ENCODE measurements around the gene CACNA1D. TPM values are rescaled to one million over a fixed set of nuclear protein-coding genes. Genes with fewer than 3 reads are reported as not detected.

Gene CACNA1D
- total RNA-seq, 1 experiment from 2014 or later: 1.1 TPM

DNA sequence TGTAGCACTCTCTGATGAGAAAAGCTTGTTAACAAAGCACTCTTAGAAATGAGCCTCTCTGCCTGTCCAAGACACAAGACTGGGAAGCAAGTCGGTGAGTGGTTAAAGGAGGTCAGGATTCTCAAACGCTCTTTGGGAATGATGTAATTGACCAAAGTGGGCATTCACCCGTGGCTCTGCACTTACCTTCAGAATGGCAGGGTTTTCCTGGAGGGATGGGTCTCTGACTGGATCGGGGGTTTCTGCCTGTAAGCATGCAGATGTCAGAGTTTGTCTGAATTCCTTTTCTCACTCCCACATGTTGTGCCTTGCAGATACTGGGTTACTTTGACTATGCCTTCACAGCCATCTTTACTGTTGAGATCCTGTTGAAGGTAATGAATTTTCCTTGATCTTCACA is 245.6 kb downstream of the CACNA1D start:
- Histone ChIP-seq H2AFZ (ENCODE audit: low read depth, low read length, poor library complexity, severe bottlenecking) (no peak overlapping the region), H4K20me1 (ENCODE audit: insufficient read depth) (no peaks in the 10 kb centered on the region), H3K27me3 (ENCODE audit: insufficient read depth, low read length) (no peaks in the 10 kb centered on the region), H3K9me2 (ENCODE audit: insufficient read depth) (no peaks in the 10 kb centered on the region), H3K9ac (ENCODE audit: low read length) (no peak overlapping the region), H3K27ac (ENCODE audit: low read depth, low read length) (no peak overlapping the region), H3K4me2 (ENCODE audit: low read length) (no peak overlapping the region), H3K79me2 (ENCODE audit: insufficient read depth, low read length) (no peaks in the 10 kb centered on the region), H3K36me3 (ENCODE audit: control insufficient read depth in 1 of 2, insufficient read depth in 2 of 2, low read length in 2 of 2) (no peaks in the 10 kb centered on the region), H3K4me1 (ENCODE audit: control insufficient read depth in 1 of 2, insufficient read depth in 2 of 2, low read length in 2 of 2) (no peaks in the 10 kb centered on the region), H3K4me3 (replicated peaks in 1 of 2; ENCODE audit: low read depth in 1 of 2, low read length in 2 of 2) (no peak overlapping the region), H3K9me3 (ENCODE audit: control insufficient read depth in 1 of 2, insufficient read depth in 1 of 2, low read depth in 1 of 2, low read length in 2 of 2) (no peaks in the 10 kb centered on the region)
- TF ChIP-seq ELF1 (IDR thresholded peaks at IDR 0.05; ENCODE audit: borderline replicate concordance, low read depth) (no peak), FOSL1 (IDR thresholded peaks at IDR 0.05; ENCODE audit: low read depth) (no peak), CEBPB (IDR thresholded peaks at IDR 0.05; ENCODE audit: low read depth) (no peak), YY1 (IDR thresholded peaks at IDR 0.05; ENCODE audit: extremely low read depth, insufficient replicate concordance, low read depth, low read length) (no peak), POLR2AphosphoS5 (IDR thresholded peaks at IDR 0.05; ENCODE audit: low read depth, low read length) (no peak)
- TF ChIP-seq, protein P1, sequence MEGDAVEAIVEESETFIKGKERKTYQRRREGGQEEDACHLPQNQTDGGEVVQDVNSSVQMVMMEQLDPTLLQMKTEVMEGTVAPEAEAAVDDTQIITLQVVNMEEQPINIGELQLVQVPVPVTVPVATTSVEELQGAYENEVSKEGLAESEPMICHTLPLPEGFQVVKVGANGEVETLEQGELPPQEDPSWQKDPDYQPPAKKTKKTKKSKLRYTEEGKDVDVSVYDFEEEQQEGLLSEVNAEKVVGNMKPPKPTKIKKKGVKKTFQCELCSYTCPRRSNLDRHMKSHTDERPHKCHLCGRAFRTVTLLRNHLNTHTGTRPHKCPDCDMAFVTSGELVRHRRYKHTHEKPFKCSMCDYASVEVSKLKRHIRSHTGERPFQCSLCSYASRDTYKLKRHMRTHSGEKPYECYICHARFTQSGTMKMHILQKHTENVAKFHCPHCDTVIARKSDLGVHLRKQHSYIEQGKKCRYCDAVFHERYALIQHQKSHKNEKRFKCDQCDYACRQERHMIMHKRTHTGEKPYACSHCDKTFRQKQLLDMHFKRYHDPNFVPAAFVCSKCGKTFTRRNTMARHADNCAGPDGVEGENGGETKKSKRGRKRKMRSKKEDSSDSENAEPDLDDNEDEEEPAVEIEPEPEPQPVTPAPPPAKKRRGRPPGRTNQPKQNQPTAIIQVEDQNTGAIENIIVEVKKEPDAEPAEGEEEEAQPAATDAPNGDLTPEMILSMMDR (IDR thresholded peaks at IDR 0.05 in 2 of 3, conservative IDR thresholded peaks at IDR 0.05 in 1 of 3; ENCODE audit: borderline replicate concordance in 1 of 3, insufficient read depth in 1 of 3, low read depth in 2 of 3, low read length in 2 of 3): no peak
- intact Hi-C loops (cut with micrococcal nuclease): no loop called here
- ChIA-PET CTCF (no interaction called here), POLR2A (no interaction called here), RAD21 (ENCODE audit: low non-redundant PET in 1 of 2, low total read pairs in 2 of 2, uncharacterized antibody in 2 of 2, unreplicated experiment in 2 of 2) (no interaction called here)
- DNase-seq (ENCODE audit: low read depth, low spot score): no peak
- BruUV-seq (replicated peaks): no TSS peak
- ATAC-seq: no peak

DNA sequence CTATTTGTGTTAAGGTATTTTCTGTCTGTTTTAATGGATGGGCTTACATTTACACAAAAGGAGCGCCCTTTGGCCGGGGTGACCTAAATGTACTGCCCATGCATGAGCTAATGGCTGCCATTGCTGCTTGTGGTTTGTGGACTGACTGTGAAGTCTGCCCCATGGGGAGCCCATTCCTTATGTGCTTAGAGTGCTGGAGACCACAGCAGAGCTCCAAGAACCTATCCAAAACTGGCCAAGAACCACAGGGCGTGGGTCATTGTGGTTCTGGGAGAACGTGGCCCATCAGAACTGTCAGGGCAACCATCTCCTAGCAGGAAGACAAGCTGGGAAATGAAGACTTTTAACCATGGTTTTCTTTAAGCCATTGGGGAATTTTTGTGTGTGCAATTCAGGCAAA is 246.5 kb downstream of the CACNA1D start:
- H3K36me3 ChIP-seq (ENCODE audit: control insufficient read depth in 1 of 2, insufficient read depth in 2 of 2, low read length in 2 of 2): no peaks in the 10 kb centered on the region
- no peak overlapping the region for H3K9ac ChIP-seq (ENCODE audit: low read length)
- no peak overlapping the region for H2AFZ ChIP-seq (ENCODE audit: low read depth, low read length, poor library complexity, severe bottlenecking)
- H4K20me1 ChIP-seq (ENCODE audit: insufficient read depth): no peaks in the 10 kb centered on the region
- H3K4me1 ChIP-seq (ENCODE audit: control insufficient read depth in 1 of 2, insufficient read depth in 2 of 2, low read length in 2 of 2): no peaks in the 10 kb centered on the region
- DNase-seq (ENCODE audit: low read depth, low spot score): no peak
- ChIA-PET CTCF (no interaction called here), POLR2A (no interaction called here), RAD21 (ENCODE audit: low non-redundant PET in 1 of 2, low total read pairs in 2 of 2, uncharacterized antibody in 2 of 2, unreplicated experiment in 2 of 2) (no interaction called here)
- ATAC-seq: no peak
- H3K4me2 ChIP-seq (ENCODE audit: low read length): no peak overlapping the region
- intact Hi-C loops (cut with micrococcal nuclease): no loop called here
- H3K9me3 ChIP-seq (ENCODE audit: control insufficient read depth in 1 of 2, insufficient read depth in 1 of 2, low read depth in 1 of 2, low read length in 2 of 2): no peaks in the 10 kb centered on the region
- no peaks in the 10 kb centered on the region for H3K9me2 ChIP-seq (ENCODE audit: insufficient read depth)
- no peak overlapping the region for H3K27ac ChIP-seq (ENCODE audit: low read depth, low read length)
- BruUV-seq (replicated peaks): no TSS peak
- no peaks in the 10 kb centered on the region for H3K79me2 ChIP-seq (ENCODE audit: insufficient read depth, low read length)
- no peak overlapping the region for H3K4me3 ChIP-seq (replicated peaks in 1 of 2; ENCODE audit: low read depth in 1 of 2, low read length in 2 of 2)
- H3K27me3 ChIP-seq (ENCODE audit: insufficient read depth, low read length): no peaks in the 10 kb centered on the region
- TF ChIP-seq EZH2phosphoT487 (IDR thresholded peaks at IDR 0.05; ENCODE audit: borderline replicate concordance): no peak
- TF ChIP-seq RAD21 (IDR thresholded peaks at IDR 0.05; ENCODE audit: low read depth): no peak
- TF ChIP-seq CBX3 (IDR thresholded peaks at IDR 0.05; ENCODE audit: low read depth): no peak
- TF ChIP-seq, protein P2, sequence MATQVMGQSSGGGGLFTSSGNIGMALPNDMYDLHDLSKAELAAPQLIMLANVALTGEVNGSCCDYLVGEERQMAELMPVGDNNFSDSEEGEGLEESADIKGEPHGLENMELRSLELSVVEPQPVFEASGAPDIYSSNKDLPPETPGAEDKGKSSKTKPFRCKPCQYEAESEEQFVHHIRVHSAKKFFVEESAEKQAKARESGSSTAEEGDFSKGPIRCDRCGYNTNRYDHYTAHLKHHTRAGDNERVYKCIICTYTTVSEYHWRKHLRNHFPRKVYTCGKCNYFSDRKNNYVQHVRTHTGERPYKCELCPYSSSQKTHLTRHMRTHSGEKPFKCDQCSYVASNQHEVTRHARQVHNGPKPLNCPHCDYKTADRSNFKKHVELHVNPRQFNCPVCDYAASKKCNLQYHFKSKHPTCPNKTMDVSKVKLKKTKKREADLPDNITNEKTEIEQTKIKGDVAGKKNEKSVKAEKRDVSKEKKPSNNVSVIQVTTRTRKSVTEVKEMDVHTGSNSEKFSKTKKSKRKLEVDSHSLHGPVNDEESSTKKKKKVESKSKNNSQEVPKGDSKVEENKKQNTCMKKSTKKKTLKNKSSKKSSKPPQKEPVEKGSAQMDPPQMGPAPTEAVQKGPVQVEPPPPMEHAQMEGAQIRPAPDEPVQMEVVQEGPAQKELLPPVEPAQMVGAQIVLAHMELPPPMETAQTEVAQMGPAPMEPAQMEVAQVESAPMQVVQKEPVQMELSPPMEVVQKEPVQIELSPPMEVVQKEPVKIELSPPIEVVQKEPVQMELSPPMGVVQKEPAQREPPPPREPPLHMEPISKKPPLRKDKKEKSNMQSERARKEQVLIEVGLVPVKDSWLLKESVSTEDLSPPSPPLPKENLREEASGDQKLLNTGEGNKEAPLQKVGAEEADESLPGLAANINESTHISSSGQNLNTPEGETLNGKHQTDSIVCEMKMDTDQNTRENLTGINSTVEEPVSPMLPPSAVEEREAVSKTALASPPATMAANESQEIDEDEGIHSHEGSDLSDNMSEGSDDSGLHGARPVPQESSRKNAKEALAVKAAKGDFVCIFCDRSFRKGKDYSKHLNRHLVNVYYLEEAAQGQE (IDR thresholded peaks at IDR 0.05; ENCODE audit: low read depth): no peak
- TF ChIP-seq ZNF274 (IDR thresholded peaks at IDR 0.05; ENCODE audit: low read depth, low read length): no peak
- no peak for TF ChIP-seq POLR2AphosphoS5 (IDR thresholded peaks at IDR 0.05; ENCODE audit: low read depth, low read length)
- no peak for TF ChIP-seq SRF (IDR thresholded peaks at IDR 0.05; ENCODE audit: low read depth)
- TF ChIP-seq, protein P3, sequence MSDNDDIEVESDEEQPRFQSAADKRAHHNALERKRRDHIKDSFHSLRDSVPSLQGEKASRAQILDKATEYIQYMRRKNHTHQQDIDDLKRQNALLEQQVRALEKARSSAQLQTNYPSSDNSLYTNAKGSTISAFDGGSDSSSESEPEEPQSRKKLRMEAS (IDR thresholded peaks at IDR 0.05): no peak
- no peak for TF ChIP-seq FOSL1 (IDR thresholded peaks at IDR 0.05; ENCODE audit: low read depth)
- no peak for TF ChIP-seq EGR1 (IDR thresholded peaks at IDR 0.05; ENCODE audit: low read depth)
- no peak for TF ChIP-seq EZH2 (IDR thresholded peaks at IDR 0.05)
- TF ChIP-seq ZFX (IDR thresholded peaks at IDR 0.05): no peak

Measured in HCT116 (cell line).